WTC11 (cell line): ENCODE measurements around the gene OAS1. TPM values are rescaled to one million over a fixed set of nuclear protein-coding genes. Genes with fewer than 3 reads are reported as not detected.
A peak's percentile ranks its signal among the peaks of the same experiment; 100 is the strongest.

Source experiments
- ATAC-seq: fragments of 200-7000 bp; cut with Tn5 transposase; 2 replicates; pipeline ENCODE4 v1.10.0; 2021; ENCODE audit warnings: mild to moderate bottlenecking, moderate library complexity
- CTCF ChIA-PET: fragments of 300-600 bp; sonication (Branson Sonifier 250); formaldehyde crosslinking; loops from one replicate; lab custom pipeline; 2021; ENCODE audit warnings: antibody characterized with exemption; lab: Charles Lee
- POLR2A ChIA-PET: fragments of 350-600 bp; sonication (Branson Sonifier 250); formaldehyde crosslinking; loops from one replicate; lab custom pipeline; 2021; ENCODE audit warnings: antibody characterized with exemption; lab: Charles Lee
- DNase-seq: peaks from one replicate; pipeline ENCODE4 v3.0.0; 2021; ENCODE audit warnings: low spot score
- H3K27ac Mint-ChIP-seq: 2 replicates; pipeline ENCODE4 v1.8.0; 2021; ENCODE audit warnings: mixed read lengths
- H3K27me3 Mint-ChIP-seq: 2 replicates; pipeline ENCODE4 v1.8.0; 2021; ENCODE audit warnings: low read depth, mild to moderate bottlenecking, moderate library complexity, mixed read lengths
- H3K36me3 Mint-ChIP-seq: 2 replicates; pipeline ENCODE4 v1.8.0; 2021; ENCODE audit warnings: mixed read lengths
- H3K4me1 Mint-ChIP-seq: 2 replicates; pipeline ENCODE4 v1.8.0; 2022; ENCODE audit warnings: mixed read lengths
- H3K4me3 Mint-ChIP-seq: 2 replicates; pipeline ENCODE4 v1.8.0; 2021; ENCODE audit warnings: mild to moderate bottlenecking, moderate library complexity, mixed read lengths
- H3K9me3 Mint-ChIP-seq: 2 replicates; pipeline ENCODE4 v1.8.0; 2021; ENCODE audit warnings: mixed read lengths
- CBFB ChIP-seq: sonication (generic); formaldehyde crosslinking; IDR thresholded peaks from 2 replicates; pipeline ENCODE4 v1.8.1; 2022; ENCODE audit warnings: mild to moderate bottlenecking, low read depth, missing genetic modification reagents
- FOXJ3 ChIP-seq: sonication (generic); formaldehyde crosslinking; IDR thresholded peaks from 2 replicates; pipeline ENCODE4 v1.9.0; 2021; ENCODE audit warnings: missing genetic modification reagents, mild to moderate bottlenecking, borderline replicate concordance
- FOXP1 ChIP-seq: sonication (generic); formaldehyde crosslinking; IDR thresholded peaks from 2 replicates; pipeline ENCODE4 v1.8.0; 2022; ENCODE audit warnings: missing genetic modification reagents, mild to moderate bottlenecking, moderate library complexity, borderline replicate concordance
- JAZF1 ChIP-seq: fragments of 250-450 bp; sonication (Bioruptor Pico); IDR thresholded peaks from 2 replicates; pipeline ENCODE4 v1.9.0; 2021; ENCODE audit warnings: moderate library complexity, mild to moderate bottlenecking, inconsistent platforms
- KAT7 ChIP-seq: sonication (generic); formaldehyde crosslinking; IDR thresholded peaks from 2 replicates; pipeline ENCODE4 v1.8.1; 2023; ENCODE audit warnings: missing genetic modification reagents, mild to moderate bottlenecking, borderline replicate concordance
- NFATC4 ChIP-seq: fragments of 250-450 bp; sonication (Bioruptor Pico); IDR thresholded peaks from 2 replicates; pipeline ENCODE4 v1.9.0; 2021; ENCODE audit warnings: mild to moderate bottlenecking
- NFYB ChIP-seq: sonication (generic); formaldehyde crosslinking; conservative IDR thresholded peaks from 2 replicates; pipeline ENCODE4 v1.8.0; 2022; ENCODE audit warnings: low read depth, missing genetic modification reagents
- NR3C1 ChIP-seq: sonication (generic); formaldehyde crosslinking; conservative IDR thresholded peaks from 2 replicates; pipeline ENCODE4 v1.8.1; 2023; ENCODE audit warnings: low read depth, mild to moderate bottlenecking, missing genetic modification reagents
- ZNF138 ChIP-seq: sonication (generic); formaldehyde crosslinking; conservative IDR thresholded peaks from 2 replicates; pipeline ENCODE4 v1.8.1; 2022; ENCODE audit warnings: mild to moderate bottlenecking, moderate library complexity, missing genetic modification reagents
- total RNA-seq: library from RNA; stranded (reverse); gene quantifications from 3 replicates; pipeline ENCODE4 v1.2.3, GENCODE V29; 2021
- TF ChIP-seq, protein P1 (sequence below): sonication (generic); formaldehyde crosslinking; IDR thresholded peaks from 2 replicates; pipeline ENCODE4 v1.8.0; 2023; ENCODE audit warnings: missing genetic modification reagents
- TF ChIP-seq, protein P2 (sequence below): sonication (generic); formaldehyde crosslinking; conservative IDR thresholded peaks from 2 replicates; pipeline ENCODE4 v1.8.1; 2023; ENCODE audit warnings: mild to moderate bottlenecking, low read depth, missing genetic modification reagents, moderate library complexity
- TF ChIP-seq, protein P3 (sequence below): sonication (generic); formaldehyde crosslinking; conservative IDR thresholded peaks from 2 replicates; pipeline ENCODE4 v1.8.1; 2022; ENCODE audit warnings: mild to moderate bottlenecking, missing genetic modification reagents
- TF ChIP-seq, protein P4 (sequence below): fragments of 250-450 bp; sonication (Bioruptor Pico); IDR thresholded peaks from 2 replicates; pipeline ENCODE4 v1.9.0; 2021; ENCODE audit warnings: mild to moderate bottlenecking
- TF ChIP-seq, protein P5 (sequence below): fragments of 200-600 bp; IDR thresholded peaks from 2 replicates; pipeline ENCODE4 v1.8.0; 2022; ENCODE audit warnings: antibody characterized with exemption
- TF ChIP-seq, protein P6 (sequence below): fragments of 250-450 bp; sonication (Bioruptor Pico); conservative IDR thresholded peaks from 2 replicates; pipeline ENCODE4 v1.9.0; 2021; ENCODE audit warnings: mild to moderate bottlenecking
- TF ChIP-seq, protein P7 (sequence below): fragments of 250-450 bp; sonication (Bioruptor Pico); IDR thresholded peaks from 2 replicates; pipeline ENCODE4 v1.8.0; 2021; ENCODE audit warnings: mild to moderate bottlenecking
- TF ChIP-seq, protein P8 (sequence below): sonication (generic); formaldehyde crosslinking; IDR thresholded peaks from 2 replicates; pipeline ENCODE4 v1.8.1; 2023; ENCODE audit warnings: mild to moderate bottlenecking, missing genetic modification reagents

OAS1 gene
- total RNA-seq, 1 experiment from 2014 or later = 0.24 TPM

DNA sequence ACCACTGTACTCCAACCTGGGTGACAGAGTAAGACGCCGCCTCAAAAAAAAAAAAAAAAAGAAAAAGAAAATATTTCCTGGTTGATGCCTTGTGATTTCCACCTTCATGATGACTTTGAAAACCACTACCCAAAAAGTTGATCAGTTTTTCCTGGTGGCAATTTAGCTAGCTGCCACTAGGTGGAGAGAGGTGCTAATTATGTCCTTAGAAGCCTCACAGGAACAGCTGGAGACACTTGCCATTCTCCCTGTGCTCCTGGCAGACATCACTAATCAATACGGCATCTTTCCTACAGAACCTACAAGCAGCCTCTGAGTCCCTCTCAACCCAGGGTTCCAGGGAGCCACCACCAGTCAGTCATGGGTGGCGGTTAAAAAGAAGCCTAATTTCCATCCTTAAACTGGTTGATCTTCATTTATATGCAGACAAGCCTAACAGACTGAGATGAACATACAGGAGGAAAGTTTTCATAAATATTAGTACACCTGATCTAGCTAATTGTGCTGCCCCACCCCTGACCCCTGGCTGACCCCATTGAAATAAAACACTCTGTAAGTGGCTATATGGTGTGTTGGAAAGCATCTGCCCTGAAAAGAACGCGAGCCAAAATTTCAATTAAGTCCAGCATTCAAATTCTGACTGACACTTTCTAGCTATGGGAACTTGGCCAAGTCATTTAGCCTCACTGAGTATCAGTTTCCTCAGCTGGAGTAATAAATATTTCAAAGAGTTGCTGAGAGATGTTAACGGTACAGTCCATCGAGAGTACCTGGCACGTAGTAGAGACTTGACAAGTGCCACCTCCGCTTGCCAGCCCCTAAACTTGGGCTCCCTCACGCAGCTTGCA lies 6.2 kb upstream of the OAS1 start:
- Mint-ChIP-seq H3K4me3 (no peak overlapping the region), H3K36me3 (peaks cover 8% of the 10 kb centered on the region), H3K9me3 (peaks cover 34% of the 10 kb centered on the region), H3K27me3 (no peaks in the 10 kb centered on the region; the same call in 1 of the 2 replicates), H3K4me1 (no peaks in the 10 kb centered on the region), H3K27ac (no peak overlapping the region)
- ATAC-seq (peak; percentile 82), DNase-seq (peak; percentile 41)
- ChIA-PET CTCF (interaction anchor here (0.7 to 1.8 kb wide), 24 partner anchors 8 to 1062 kb away, joined by 3 to 19 read pairs (median 3); partner anchors contain the start of genes OAS2, OAS3 and RPH3A), POLR2A (interaction anchor here (0.7 to 1.0 kb wide), 3 partner anchors 37 to 62 kb away, joined by 3 to 4 read pairs (median 3); partner anchors contain the start of gene OAS3)
- TF ChIP-seq, protein P1, sequence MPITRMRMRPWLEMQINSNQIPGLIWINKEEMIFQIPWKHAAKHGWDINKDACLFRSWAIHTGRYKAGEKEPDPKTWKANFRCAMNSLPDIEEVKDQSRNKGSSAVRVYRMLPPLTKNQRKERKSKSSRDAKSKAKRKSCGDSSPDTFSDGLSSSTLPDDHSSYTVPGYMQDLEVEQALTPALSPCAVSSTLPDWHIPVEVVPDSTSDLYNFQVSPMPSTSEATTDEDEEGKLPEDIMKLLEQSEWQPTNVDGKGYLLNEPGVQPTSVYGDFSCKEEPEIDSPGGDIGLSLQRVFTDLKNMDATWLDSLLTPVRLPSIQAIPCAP (CRISPR knock-in tag) = no peak
- TF ChIP-seq, protein P2, sequence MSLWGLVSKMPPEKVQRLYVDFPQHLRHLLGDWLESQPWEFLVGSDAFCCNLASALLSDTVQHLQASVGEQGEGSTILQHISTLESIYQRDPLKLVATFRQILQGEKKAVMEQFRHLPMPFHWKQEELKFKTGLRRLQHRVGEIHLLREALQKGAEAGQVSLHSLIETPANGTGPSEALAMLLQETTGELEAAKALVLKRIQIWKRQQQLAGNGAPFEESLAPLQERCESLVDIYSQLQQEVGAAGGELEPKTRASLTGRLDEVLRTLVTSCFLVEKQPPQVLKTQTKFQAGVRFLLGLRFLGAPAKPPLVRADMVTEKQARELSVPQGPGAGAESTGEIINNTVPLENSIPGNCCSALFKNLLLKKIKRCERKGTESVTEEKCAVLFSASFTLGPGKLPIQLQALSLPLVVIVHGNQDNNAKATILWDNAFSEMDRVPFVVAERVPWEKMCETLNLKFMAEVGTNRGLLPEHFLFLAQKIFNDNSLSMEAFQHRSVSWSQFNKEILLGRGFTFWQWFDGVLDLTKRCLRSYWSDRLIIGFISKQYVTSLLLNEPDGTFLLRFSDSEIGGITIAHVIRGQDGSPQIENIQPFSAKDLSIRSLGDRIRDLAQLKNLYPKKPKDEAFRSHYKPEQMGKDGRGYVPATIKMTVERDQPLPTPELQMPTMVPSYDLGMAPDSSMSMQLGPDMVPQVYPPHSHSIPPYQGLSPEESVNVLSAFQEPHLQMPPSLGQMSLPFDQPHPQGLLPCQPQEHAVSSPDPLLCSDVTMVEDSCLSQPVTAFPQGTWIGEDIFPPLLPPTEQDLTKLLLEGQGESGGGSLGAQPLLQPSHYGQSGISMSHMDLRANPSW = no peak
- TF ChIP-seq KAT7 (CRISPR knock-in tag) (no peak), FOXJ3 (CRISPR knock-in tag) (no peak), CBFB (CRISPR knock-in tag) (no peak), ZNF138 (CRISPR knock-in tag) (no peak)
- TF ChIP-seq, protein P3, sequence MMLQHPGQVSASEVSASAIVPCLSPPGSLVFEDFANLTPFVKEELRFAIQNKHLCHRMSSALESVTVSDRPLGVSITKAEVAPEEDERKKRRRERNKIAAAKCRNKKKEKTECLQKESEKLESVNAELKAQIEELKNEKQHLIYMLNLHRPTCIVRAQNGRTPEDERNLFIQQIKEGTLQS (CRISPR knock-in tag) = no peak
- TF ChIP-seq, protein P4, sequence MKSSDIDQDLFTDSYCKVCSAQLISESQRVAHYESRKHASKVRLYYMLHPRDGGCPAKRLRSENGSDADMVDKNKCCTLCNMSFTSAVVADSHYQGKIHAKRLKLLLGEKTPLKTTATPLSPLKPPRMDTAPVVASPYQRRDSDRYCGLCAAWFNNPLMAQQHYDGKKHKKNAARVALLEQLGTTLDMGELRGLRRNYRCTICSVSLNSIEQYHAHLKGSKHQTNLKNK = no peak
- TF ChIP-seq, protein P5, sequence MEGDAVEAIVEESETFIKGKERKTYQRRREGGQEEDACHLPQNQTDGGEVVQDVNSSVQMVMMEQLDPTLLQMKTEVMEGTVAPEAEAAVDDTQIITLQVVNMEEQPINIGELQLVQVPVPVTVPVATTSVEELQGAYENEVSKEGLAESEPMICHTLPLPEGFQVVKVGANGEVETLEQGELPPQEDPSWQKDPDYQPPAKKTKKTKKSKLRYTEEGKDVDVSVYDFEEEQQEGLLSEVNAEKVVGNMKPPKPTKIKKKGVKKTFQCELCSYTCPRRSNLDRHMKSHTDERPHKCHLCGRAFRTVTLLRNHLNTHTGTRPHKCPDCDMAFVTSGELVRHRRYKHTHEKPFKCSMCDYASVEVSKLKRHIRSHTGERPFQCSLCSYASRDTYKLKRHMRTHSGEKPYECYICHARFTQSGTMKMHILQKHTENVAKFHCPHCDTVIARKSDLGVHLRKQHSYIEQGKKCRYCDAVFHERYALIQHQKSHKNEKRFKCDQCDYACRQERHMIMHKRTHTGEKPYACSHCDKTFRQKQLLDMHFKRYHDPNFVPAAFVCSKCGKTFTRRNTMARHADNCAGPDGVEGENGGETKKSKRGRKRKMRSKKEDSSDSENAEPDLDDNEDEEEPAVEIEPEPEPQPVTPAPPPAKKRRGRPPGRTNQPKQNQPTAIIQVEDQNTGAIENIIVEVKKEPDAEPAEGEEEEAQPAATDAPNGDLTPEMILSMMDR = peak; percentile 51

DNA sequence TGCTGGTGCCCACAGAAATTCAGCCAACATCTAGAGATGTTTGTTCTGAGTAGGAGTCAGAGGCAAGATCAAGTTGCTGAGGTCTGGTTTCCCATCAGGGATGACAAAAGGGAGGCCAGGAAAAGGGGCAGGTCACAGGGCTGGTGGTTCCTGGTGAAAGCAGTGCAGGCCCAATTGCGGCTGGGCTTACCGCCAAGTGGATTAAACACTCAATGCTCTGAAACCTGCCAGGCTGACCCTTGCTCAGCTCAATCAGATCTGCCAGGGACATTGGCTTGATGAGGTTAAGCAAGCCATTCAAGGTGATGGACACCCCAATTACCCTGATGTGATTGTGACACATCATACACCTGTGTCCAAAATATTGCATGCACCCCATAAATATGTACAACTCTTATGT lies 5.5 kb upstream of the OAS1 start:
- no peaks in the 10 kb centered on the region; the same call in 1 of the 2 replicates for H3K27me3 Mint-ChIP-seq
- POLR2A ChIA-PET = no interaction called here
- H3K27ac Mint-ChIP-seq = no peak overlapping the region
- TF ChIP-seq, protein P6, sequence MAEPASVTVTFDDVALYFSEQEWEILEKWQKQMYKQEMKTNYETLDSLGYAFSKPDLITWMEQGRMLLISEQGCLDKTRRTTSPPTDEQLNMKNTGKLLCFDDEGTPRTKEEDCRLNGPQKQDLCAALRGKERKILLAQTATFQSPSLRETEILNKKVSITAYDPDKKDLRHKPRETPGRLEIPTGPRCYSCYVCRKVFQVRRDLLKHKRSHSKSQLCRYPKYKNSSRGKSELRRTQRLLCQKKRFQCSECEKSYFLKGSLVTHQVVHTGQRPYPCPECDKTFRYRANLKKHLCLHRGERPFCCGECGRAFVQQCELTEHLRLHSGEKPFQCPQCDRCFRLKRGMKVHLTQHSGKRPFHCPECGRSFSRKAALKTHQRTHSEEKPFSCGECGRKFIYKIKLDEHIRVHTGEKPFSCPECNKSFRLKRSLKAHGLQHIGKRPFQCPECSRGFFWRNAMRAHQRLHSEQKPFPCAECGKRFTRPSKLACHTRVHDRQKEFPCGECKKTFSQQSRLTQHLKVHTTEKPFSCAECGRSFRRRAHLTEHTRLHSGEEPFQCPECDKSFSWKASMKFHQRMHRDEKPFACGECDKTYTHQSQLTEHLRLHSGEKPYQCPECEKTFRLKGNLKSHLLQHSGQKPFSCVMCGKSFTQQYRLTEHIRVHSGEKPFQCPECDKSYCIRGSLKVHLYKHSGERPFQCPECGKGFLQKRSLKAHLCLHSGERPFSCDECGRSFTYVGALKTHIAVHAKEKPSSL (CRISPR knock-in tag) = no peak
- no peak for TF ChIP-seq NFYB (CRISPR knock-in tag)
- TF ChIP-seq, all 79 proteins: peak for 0
- CTCF ChIA-PET = interaction anchor here (1.0 to 1.8 kb wide), 5 partner anchors 11 to 100 kb away, joined by 3 to 19 read pairs (median 5); partner anchors contain the start of gene OAS3
- Mint-ChIP-seq H3K9me3 (peaks cover 34% of the 10 kb centered on the region), H3K36me3 (peaks cover 8% of the 10 kb centered on the region), H3K4me3 (no peak overlapping the region), H3K4me1 (no peaks in the 10 kb centered on the region)
- DNase-seq (no peak), ATAC-seq (no peak)

DNA sequence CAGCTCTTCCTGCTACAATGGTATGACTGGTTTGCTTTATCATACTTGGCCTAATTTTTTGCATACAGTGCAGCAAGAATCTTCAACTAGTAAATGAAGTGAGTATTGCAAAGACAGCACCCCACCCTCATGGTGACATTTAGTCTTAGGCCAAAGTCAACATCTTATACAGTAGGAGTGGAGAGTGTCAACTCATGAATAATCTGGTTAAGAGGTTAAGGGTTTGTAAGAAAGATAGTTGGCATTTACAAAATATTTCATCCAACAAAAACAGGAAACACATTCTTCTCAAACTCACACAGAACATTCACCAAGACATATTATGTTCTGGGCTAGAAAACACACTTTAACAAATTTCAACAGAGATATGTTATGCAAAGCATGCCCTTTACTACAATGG lies 2.2 kb upstream of the OAS1 start:
- Mint-ChIP-seq H3K27ac (no peak overlapping the region), H3K4me3 (no peak overlapping the region), H3K4me1 (peaks cover 11% of the 10 kb centered on the region), H3K9me3 (peaks cover 34% of the 10 kb centered on the region), H3K27me3 (peaks cover 4% of the 10 kb centered on the region), H3K36me3 (peaks cover 8% of the 10 kb centered on the region)
- DNase-seq (no peak), ATAC-seq (no peak)
- ChIA-PET POLR2A (no interaction called here), CTCF (no interaction called here)
- TF ChIP-seq, protein P7, sequence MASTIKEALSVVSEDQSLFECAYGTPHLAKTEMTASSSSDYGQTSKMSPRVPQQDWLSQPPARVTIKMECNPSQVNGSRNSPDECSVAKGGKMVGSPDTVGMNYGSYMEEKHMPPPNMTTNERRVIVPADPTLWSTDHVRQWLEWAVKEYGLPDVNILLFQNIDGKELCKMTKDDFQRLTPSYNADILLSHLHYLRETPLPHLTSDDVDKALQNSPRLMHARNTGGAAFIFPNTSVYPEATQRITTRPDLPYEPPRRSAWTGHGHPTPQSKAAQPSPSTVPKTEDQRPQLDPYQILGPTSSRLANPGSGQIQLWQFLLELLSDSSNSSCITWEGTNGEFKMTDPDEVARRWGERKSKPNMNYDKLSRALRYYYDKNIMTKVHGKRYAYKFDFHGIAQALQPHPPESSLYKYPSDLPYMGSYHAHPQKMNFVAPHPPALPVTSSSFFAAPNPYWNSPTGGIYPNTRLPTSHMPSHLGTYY (CRISPR knock-in tag) = no peak
- TF ChIP-seq, protein P8, sequence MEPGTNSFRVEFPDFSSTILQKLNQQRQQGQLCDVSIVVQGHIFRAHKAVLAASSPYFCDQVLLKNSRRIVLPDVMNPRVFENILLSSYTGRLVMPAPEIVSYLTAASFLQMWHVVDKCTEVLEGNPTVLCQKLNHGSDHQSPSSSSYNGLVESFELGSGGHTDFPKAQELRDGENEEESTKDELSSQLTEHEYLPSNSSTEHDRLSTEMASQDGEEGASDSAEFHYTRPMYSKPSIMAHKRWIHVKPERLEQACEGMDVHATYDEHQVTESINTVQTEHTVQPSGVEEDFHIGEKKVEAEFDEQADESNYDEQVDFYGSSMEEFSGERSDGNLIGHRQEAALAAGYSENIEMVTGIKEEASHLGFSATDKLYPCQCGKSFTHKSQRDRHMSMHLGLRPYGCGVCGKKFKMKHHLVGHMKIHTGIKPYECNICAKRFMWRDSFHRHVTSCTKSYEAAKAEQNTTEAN = no peak
- TF ChIP-seq FOXP1 (CRISPR knock-in tag) (no peak), JAZF1 (CRISPR knock-in tag) (no peak), NR3C1 (CRISPR knock-in tag) (no peak), NFYB (CRISPR knock-in tag) (no peak), NFATC4 (CRISPR knock-in tag) (no peak)
- TF ChIP-seq, protein P4 = no peak
